Measurements from ENCODE around the gene WNK2.

WNK2 gene

GRCh38 chr9:93192721-93193387 lies 8.9 kb downstream of the WNK2 start:
- no peak for TF ChIP-seq CTCF (conservative IDR thresholded peaks at IDR 0.05; ENCODE audit: low read depth, low read length)
- Histone ChIP-seq H4K20me1 (ENCODE audit: insufficient read depth) (no peaks in the 10 kb centered on the region), H2AFZ (ENCODE audit: low read depth) (no peak overlapping the region), H3K4me2 (no peak overlapping the region), H3K27me3 (ENCODE audit: insufficient read depth, low read depth) (no peaks in the 10 kb centered on the region), H3K4me1 (ENCODE audit: low read depth, poor library complexity, severe bottlenecking) (peaks cover 5% of the 10 kb centered on the region), H3K36me3 (ENCODE audit: insufficient read depth) (no peaks in the 10 kb centered on the region), H3K4me3 (IDR thresholded peaks at IDR 0.05; ENCODE audit: insufficient read depth, low read depth, low read length) (no peak overlapping the region), H3K9ac (no peak overlapping the region), H3K27ac (no peak overlapping the region), H3K79me2 (ENCODE audit: insufficient read depth, low read depth) (peaks cover 9% of the 10 kb centered on the region; the same call in 1 of the 2 replicates)

GRCh38 chr9:93193388-93194220 lies 9.7 kb downstream of the WNK2 start:
- Histone ChIP-seq H3K27me3 (ENCODE audit: insufficient read depth, low read depth) (no peaks in the 10 kb centered on the region), H3K9ac (no peak overlapping the region), H3K4me1 (ENCODE audit: low read depth, poor library complexity, severe bottlenecking) (peaks cover 12% of the 10 kb centered on the region), H3K27ac (no peak overlapping the region), H3K36me3 (ENCODE audit: insufficient read depth) (no peaks in the 10 kb centered on the region), H3K4me2 (no peak overlapping the region), H3K79me2 (ENCODE audit: insufficient read depth, low read depth) (peaks cover 9% of the 10 kb centered on the region; the same call in 1 of the 2 replicates), H4K20me1 (ENCODE audit: insufficient read depth) (no peaks in the 10 kb centered on the region), H3K4me3 (IDR thresholded peaks at IDR 0.05; ENCODE audit: insufficient read depth, low read depth, low read length) (no peak overlapping the region), H2AFZ (ENCODE audit: low read depth) (no peak overlapping the region)
- TF ChIP-seq CTCF (conservative IDR thresholded peaks at IDR 0.05; ENCODE audit: low read depth, low read length) = no peak

GRCh38 chr9:93194221-93194625 lies 10.3 kb downstream of the WNK2 start:
- Histone ChIP-seq H3K9ac (no peak overlapping the region), H2AFZ (ENCODE audit: low read depth) (no peak overlapping the region), H3K27ac (no peak overlapping the region), H3K36me3 (ENCODE audit: insufficient read depth) (no peaks in the 10 kb centered on the region), H3K4me2 (no peak overlapping the region), H4K20me1 (ENCODE audit: insufficient read depth) (no peaks in the 10 kb centered on the region), H3K27me3 (ENCODE audit: insufficient read depth, low read depth) (no peaks in the 10 kb centered on the region), H3K4me1 (ENCODE audit: low read depth, poor library complexity, severe bottlenecking) (peaks cover 12% of the 10 kb centered on the region), H3K4me3 (IDR thresholded peaks at IDR 0.05; ENCODE audit: insufficient read depth, low read depth, low read length) (no peak overlapping the region), H3K79me2 (ENCODE audit: insufficient read depth, low read depth) (peaks cover 5% of the 10 kb centered on the region; the same call in 1 of the 2 replicates)
- TF ChIP-seq CTCF (conservative IDR thresholded peaks at IDR 0.05; ENCODE audit: low read depth, low read length) = no peak

GRCh38 chr9:93194641-93195040 lies 10.7 kb downstream of the WNK2 start:
- Histone ChIP-seq H3K79me2 (ENCODE audit: insufficient read depth, low read depth) (peaks cover 4% of the 10 kb centered on the region; the same call in 1 of the 2 replicates), H3K27me3 (ENCODE audit: insufficient read depth, low read depth) (no peaks in the 10 kb centered on the region), H3K4me1 (ENCODE audit: low read depth, poor library complexity, severe bottlenecking) (peaks cover 12% of the 10 kb centered on the region), H3K36me3 (ENCODE audit: insufficient read depth) (no peaks in the 10 kb centered on the region), H3K4me2 (no peak overlapping the region), H3K4me3 (IDR thresholded peaks at IDR 0.05; ENCODE audit: insufficient read depth, low read depth, low read length) (no peak overlapping the region), H3K27ac (no peak overlapping the region), H3K9ac (no peak overlapping the region), H2AFZ (ENCODE audit: low read depth) (no peak overlapping the region), H4K20me1 (ENCODE audit: insufficient read depth) (no peaks in the 10 kb centered on the region)
- TF ChIP-seq CTCF (conservative IDR thresholded peaks at IDR 0.05; ENCODE audit: low read depth, low read length) = no peak

Data from KMS-11 (cell line).